Osteocyte (in vitro differentiated cells): ENCODE results near the gene ZDHHC24. TPM values are rescaled to one million over a fixed set of nuclear protein-coding genes. Genes with fewer than 3 reads are reported as not detected.
A peak's percentile ranks its signal among the peaks of the same experiment; 100 is the strongest.

Experiments used
- DNase-seq: peaks from one replicate; pipeline ENCODE4 v3.0.0; 2021; ENCODE audit warnings: mixed read lengths; ENCODE audit not compliant: unreplicated experiment; ENCODE audit errors: extremely low spot score
- H3K27ac Mint-ChIP-seq: one replicate; pipeline ENCODE4 v1.8.0; 2021; ENCODE audit warnings: mild to moderate bottlenecking, mixed read lengths; ENCODE audit not compliant: unreplicated experiment
- H3K27me3 Mint-ChIP-seq: one replicate; pipeline ENCODE4 v1.8.0; 2021; ENCODE audit warnings: mixed read lengths; ENCODE audit not compliant: unreplicated experiment
- H3K36me3 Mint-ChIP-seq: one replicate; pipeline ENCODE4 v1.8.0; 2021; ENCODE audit warnings: mixed read lengths; ENCODE audit not compliant: unreplicated experiment
- H3K4me1 Mint-ChIP-seq: one replicate; pipeline ENCODE4 v1.8.0; 2021; ENCODE audit warnings: mixed read lengths; ENCODE audit not compliant: unreplicated experiment
- H3K4me3 Mint-ChIP-seq: one replicate; pipeline ENCODE4 v1.8.0; 2021; ENCODE audit warnings: mild to moderate bottlenecking, moderate library complexity, mixed read lengths; ENCODE audit not compliant: unreplicated experiment
- H3K9me3 Mint-ChIP-seq: one replicate; pipeline ENCODE4 v1.8.0; 2021; ENCODE audit warnings: mixed read lengths; ENCODE audit not compliant: unreplicated experiment
- CTCF ChIP-seq: fragments of 200-600 bp; sonication (generic); IDR thresholded peaks from 2 replicates; pipeline ENCODE4 v1.5.0; 2021; ENCODE audit warnings: antibody characterized with exemption, mild to moderate bottlenecking, moderate library complexity
- total RNA-seq: library from RNA; stranded (reverse); gene quantifications from 2 replicates; pipeline ENCODE4 v1.2.1, GENCODE V29; 2021

ZDHHC24 gene
- total RNA-seq, 1 donor from 2014 or later: 16.6 TPM

GRCh38 chr11:66489636-66490035 is 56.2 kb downstream of the ZDHHC24 start:
- no peak for TF ChIP-seq CTCF
- H3K27ac Mint-ChIP-seq: no peak overlapping the region
- no peak overlapping the region for H3K4me3 Mint-ChIP-seq
- H3K9me3 Mint-ChIP-seq: no peaks in the 10 kb centered on the region
- no peak for DNase-seq
- no peaks in the 10 kb centered on the region for H3K4me1 Mint-ChIP-seq
- H3K27me3 Mint-ChIP-seq: no peaks in the 10 kb centered on the region
- peaks cover 18% of the 10 kb centered on the region for H3K36me3 Mint-ChIP-seq

GRCh38 chr11:66488957-66489356 is 56.9 kb downstream of the ZDHHC24 start:
- H3K4me3 Mint-ChIP-seq: no peak overlapping the region
- H3K4me1 Mint-ChIP-seq: no peaks in the 10 kb centered on the region
- H3K9me3 Mint-ChIP-seq: no peaks in the 10 kb centered on the region
- no peaks in the 10 kb centered on the region for H3K27me3 Mint-ChIP-seq
- DNase-seq: no peak
- no peak for TF ChIP-seq CTCF
- no peak overlapping the region for H3K27ac Mint-ChIP-seq
- H3K36me3 Mint-ChIP-seq: peaks cover 18% of the 10 kb centered on the region

- no peak for DNase-seq
- Mint-ChIP-seq H3K9me3 (no peaks in the 10 kb centered on the region), H3K27me3 (no peaks in the 10 kb centered on the region), H3K36me3 (peaks cover 12% of the 10 kb centered on the region), H3K4me3 (no peak overlapping the region), H3K4me1 (peaks cover 5% of the 10 kb centered on the region), H3K27ac (no peak overlapping the region)
- no peak for TF ChIP-seq CTCF
Observed at GRCh38 chr11:66484806-66485380, 61.0 kb downstream of the ZDHHC24 start.

GRCh38 chr11:66480117-66480938 is 65.5 kb downstream of the ZDHHC24 start, which contains the start of gene DPP3:
DPP3 (plus strand) TSS chr11:66480434; CDS start chr11:66482201, 1,767 bp downstream.
- H3K4me1 Mint-ChIP-seq: peaks cover 21% of the 10 kb centered on the region
- H3K36me3 Mint-ChIP-seq: no peaks in the 10 kb centered on the region
- H3K9me3 Mint-ChIP-seq: no peaks in the 10 kb centered on the region
- TF ChIP-seq CTCF: no peak
- H3K4me3 Mint-ChIP-seq: peak within 1 kb of the TSS; percentile 93
- peak within 1 kb of the TSS; percentile 94 for H3K27ac Mint-ChIP-seq
- DNase-seq: peak; percentile 99
- no peaks in the 10 kb centered on the region for H3K27me3 Mint-ChIP-seq

- no peaks in the 10 kb centered on the region for H3K36me3 Mint-ChIP-seq
- peak overlapping the region; percentile 94 for H3K27ac Mint-ChIP-seq
- peak overlapping the region; percentile 93 for H3K4me3 Mint-ChIP-seq
- H3K4me1 Mint-ChIP-seq: peaks cover 21% of the 10 kb centered on the region
- no peaks in the 10 kb centered on the region for H3K27me3 Mint-ChIP-seq
- H3K9me3 Mint-ChIP-seq: no peaks in the 10 kb centered on the region
- no peak for TF ChIP-seq CTCF
- DNase-seq: no peak
Observed at GRCh38 chr11:66479394-66480116, 66.3 kb downstream of the ZDHHC24 start.
